KMS-11 (cell line): Measurements from ENCODE around the gene ARHGAP8.

Experiments used
- H2AFZ ChIP-seq: fragments of 200-600 bp; sonication (generic); 2 replicates; pipeline ENCODE4 v1.6.1; 2016; ENCODE audit warnings: antibody characterized with exemption, mixed run types, low read depth
- H3K27ac ChIP-seq: fragments of 200-600 bp; sonication (generic); 2 replicates; pipeline ENCODE4 v1.6.1; 2016; ENCODE audit warnings: mild to moderate bottlenecking, mixed run types
- H3K27me3 ChIP-seq: fragments of 200-600 bp; sonication (generic); 2 replicates; pipeline ENCODE4 v1.6.1; 2017; ENCODE audit warnings: mild to moderate bottlenecking, low read depth, mixed run types, moderate library complexity; ENCODE audit not compliant: insufficient read depth
- H3K36me3 ChIP-seq: fragments of 200-600 bp; sonication (generic); 2 replicates; pipeline ENCODE4 v1.6.1; 2017; ENCODE audit warnings: mild to moderate bottlenecking, mixed run types; ENCODE audit not compliant: insufficient read depth
- H3K4me1 ChIP-seq: fragments of 200-600 bp; sonication (generic); 2 replicates; pipeline ENCODE4 v1.6.1; 2016; ENCODE audit warnings: mild to moderate bottlenecking, low read depth, mixed run types; ENCODE audit not compliant: poor library complexity, severe bottlenecking
- H3K4me2 ChIP-seq: fragments of 200-600 bp; sonication (generic); 2 replicates; pipeline ENCODE4 v1.7.0; 2016; ENCODE audit warnings: mild to moderate bottlenecking, mixed run types
- H3K4me3 ChIP-seq: fragments of 200-600 bp; sonication (generic); IDR thresholded peaks from 2 replicates; pipeline ENCODE4 v1.6.1; 2017; ENCODE audit warnings: low read depth, low read length, mixed read lengths; ENCODE audit not compliant: insufficient read depth
- H3K79me2 ChIP-seq: fragments of 200-600 bp; sonication (generic); 2 replicates; pipeline ENCODE4 v1.6.1; 2016; ENCODE audit warnings: low read depth, mixed run types; ENCODE audit not compliant: insufficient read depth
- H3K9ac ChIP-seq: fragments of 200-600 bp; sonication (generic); 2 replicates; pipeline ENCODE4 v1.6.1; 2016; ENCODE audit warnings: mild to moderate bottlenecking, mixed run types
- H4K20me1 ChIP-seq: fragments of 200-600 bp; sonication (generic); 2 replicates; pipeline ENCODE4 v1.6.1; 2016; ENCODE audit warnings: mild to moderate bottlenecking, mixed run types; ENCODE audit not compliant: insufficient read depth
- TF ChIP-seq, protein P1 (sequence below): fragments of 200-600 bp; sonication (generic); conservative IDR thresholded peaks from 2 replicates; pipeline ENCODE4 v1.6.1; 2017; ENCODE audit warnings: low read depth, mild to moderate bottlenecking, antibody characterized with exemption, low read length, moderate library complexity, mixed read lengths

Gene ARHGAP8

DNA sequence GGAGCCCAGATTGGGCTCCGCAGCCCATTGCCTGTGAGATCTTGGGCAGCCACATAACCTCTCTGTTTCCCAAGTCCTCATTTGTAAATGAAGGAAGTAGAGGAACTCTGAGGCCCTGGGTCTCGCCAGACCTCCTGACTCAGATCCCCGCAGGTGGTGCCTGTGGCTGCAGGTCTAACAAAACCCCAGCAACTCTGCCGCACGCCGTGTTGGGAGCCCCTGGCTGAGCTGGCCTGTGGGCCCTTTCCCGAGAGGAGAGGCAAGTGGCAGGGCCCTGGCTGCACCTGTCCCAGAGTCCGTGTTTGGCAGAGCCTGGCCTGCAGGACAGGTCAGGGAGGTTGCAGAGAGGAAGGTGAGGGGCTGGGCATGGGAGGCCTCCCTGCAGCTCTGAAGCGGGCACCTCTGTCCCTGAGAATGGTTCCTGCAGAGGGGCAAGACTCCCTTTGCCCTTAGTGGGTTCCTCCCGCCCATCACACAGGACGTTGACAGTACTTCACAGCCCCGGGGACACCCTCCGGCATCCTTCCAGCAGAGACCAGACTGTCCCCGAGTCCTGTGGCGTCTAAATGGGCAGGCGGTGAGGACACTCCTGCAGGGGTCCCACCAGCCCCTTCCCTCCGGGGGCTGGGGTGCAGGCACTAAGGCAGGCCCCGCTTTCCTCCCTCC is 67.7 kb downstream of the ARHGAP8 start:
- Histone ChIP-seq H3K36me3 (no peaks in the 10 kb centered on the region), H3K27ac (no peak overlapping the region), H2AFZ (no peak overlapping the region), H3K27me3 (peaks cover 10% of the 10 kb centered on the region; the same call in 1 of the 2 replicates), H3K4me3 (no peak overlapping the region), H3K9ac (no peak overlapping the region), H3K79me2 (no peaks in the 10 kb centered on the region), H3K4me2 (no peak overlapping the region), H3K4me1 (no peaks in the 10 kb centered on the region), H4K20me1 (no peaks in the 10 kb centered on the region)
- TF ChIP-seq, protein P1, sequence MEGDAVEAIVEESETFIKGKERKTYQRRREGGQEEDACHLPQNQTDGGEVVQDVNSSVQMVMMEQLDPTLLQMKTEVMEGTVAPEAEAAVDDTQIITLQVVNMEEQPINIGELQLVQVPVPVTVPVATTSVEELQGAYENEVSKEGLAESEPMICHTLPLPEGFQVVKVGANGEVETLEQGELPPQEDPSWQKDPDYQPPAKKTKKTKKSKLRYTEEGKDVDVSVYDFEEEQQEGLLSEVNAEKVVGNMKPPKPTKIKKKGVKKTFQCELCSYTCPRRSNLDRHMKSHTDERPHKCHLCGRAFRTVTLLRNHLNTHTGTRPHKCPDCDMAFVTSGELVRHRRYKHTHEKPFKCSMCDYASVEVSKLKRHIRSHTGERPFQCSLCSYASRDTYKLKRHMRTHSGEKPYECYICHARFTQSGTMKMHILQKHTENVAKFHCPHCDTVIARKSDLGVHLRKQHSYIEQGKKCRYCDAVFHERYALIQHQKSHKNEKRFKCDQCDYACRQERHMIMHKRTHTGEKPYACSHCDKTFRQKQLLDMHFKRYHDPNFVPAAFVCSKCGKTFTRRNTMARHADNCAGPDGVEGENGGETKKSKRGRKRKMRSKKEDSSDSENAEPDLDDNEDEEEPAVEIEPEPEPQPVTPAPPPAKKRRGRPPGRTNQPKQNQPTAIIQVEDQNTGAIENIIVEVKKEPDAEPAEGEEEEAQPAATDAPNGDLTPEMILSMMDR = no peak

DNA sequence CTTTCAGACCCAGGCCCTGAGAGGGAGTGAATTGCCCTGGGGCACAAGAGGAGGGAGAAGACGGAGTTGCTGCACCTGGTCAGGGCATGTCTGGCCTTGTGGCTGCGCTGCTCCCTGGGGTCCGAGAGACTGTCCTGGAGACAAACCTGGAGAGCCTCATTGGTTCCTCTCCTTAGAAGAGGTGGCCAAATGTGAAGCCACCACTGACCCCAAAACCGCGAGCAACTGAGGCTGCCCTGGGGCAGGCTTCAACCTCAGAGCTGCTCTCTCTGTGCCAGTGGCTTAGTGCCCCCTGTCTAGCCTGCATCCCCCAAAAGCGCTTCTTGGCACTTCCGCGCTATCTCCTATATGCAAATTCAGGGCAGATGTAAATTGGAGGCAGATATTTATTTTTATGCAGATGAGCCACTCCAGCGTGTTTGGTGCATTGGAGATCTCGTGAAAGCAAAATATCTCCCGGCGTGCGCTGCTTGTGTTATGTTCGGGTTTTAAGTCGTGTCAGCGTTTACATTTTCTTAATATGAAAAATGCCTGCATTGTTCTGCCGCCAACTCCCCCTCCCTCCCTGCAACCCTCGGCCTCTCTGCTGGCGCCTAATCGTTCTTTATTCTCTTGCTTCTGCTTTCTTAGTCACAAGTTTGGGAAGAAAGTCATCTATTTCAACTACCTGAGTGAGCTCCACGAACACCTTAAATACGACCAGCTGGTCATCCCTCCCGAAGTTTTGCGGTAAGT is 69.5 kb downstream of the ARHGAP8 start:
- no peak overlapping the region for H3K4me3 ChIP-seq
- H3K4me1 ChIP-seq = no peaks in the 10 kb centered on the region
- H3K27me3 ChIP-seq = peaks cover 6% of the 10 kb centered on the region; the same call in 1 of the 2 replicates
- H3K4me2 ChIP-seq = no peak overlapping the region
- no peak overlapping the region for H3K9ac ChIP-seq
- H3K36me3 ChIP-seq = no peaks in the 10 kb centered on the region
- H2AFZ ChIP-seq = no peak overlapping the region
- TF ChIP-seq, protein P1 = no peak
- H4K20me1 ChIP-seq = no peaks in the 10 kb centered on the region
- H3K27ac ChIP-seq = no peak overlapping the region
- H3K79me2 ChIP-seq = no peaks in the 10 kb centered on the region

DNA sequence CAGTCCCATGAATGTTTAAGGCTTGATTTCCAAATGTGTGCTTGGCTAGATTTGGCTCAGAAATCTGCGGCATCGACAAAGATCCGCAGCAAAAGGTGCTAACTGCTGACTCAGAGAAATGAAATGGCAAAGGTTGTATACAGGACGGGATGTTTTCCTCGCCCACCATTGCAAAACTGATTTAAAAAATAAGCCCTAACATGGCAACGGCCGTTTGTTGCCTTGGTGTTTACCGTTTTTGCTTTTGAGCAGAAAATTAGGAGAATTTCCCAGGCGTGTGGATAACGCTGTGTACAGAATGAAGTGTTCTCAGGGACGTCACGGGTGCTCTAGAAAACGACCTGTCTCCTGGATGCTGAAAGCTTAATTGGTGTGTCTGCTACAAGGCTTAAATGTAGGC is 70.2 kb downstream of the ARHGAP8 start:
- H3K27me3 ChIP-seq = peaks cover 6% of the 10 kb centered on the region; the same call in 1 of the 2 replicates
- H3K4me2 ChIP-seq = no peak overlapping the region
- no peaks in the 10 kb centered on the region for H4K20me1 ChIP-seq
- H3K9ac ChIP-seq = no peak overlapping the region
- no peaks in the 10 kb centered on the region for H3K36me3 ChIP-seq
- no peak overlapping the region for H2AFZ ChIP-seq
- H3K79me2 ChIP-seq = no peaks in the 10 kb centered on the region
- H3K4me3 ChIP-seq = no peak overlapping the region
- no peak overlapping the region for H3K27ac ChIP-seq
- no peaks in the 10 kb centered on the region for H3K4me1 ChIP-seq
- TF ChIP-seq, protein P1 = no peak

DNA sequence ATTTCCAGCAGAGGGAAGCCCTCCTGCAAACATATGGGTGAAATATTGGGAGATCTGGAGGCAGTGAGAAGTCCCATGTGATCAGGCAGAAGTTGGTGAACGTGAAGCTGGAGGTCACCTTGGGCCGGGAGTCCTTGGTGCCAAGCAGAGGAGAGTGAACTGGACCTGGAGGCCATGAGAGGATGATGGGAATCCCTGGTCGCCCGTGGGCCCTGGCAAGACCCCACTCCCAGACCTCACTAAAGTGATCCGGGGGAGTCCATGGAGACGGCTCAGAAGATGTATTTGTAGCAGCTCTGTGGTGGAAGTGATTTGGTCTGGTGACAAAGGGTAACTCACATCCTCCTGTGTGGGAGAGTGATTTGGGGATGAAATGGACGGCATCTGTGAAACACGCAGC is 71.0 kb downstream of the ARHGAP8 start:
- Histone ChIP-seq H3K27me3 (peaks cover 6% of the 10 kb centered on the region; the same call in 1 of the 2 replicates), H4K20me1 (no peaks in the 10 kb centered on the region), H3K4me3 (no peak overlapping the region), H3K27ac (no peak overlapping the region), H3K79me2 (no peaks in the 10 kb centered on the region), H3K4me1 (no peaks in the 10 kb centered on the region), H2AFZ (no peak overlapping the region), H3K4me2 (no peak overlapping the region), H3K9ac (no peak overlapping the region), H3K36me3 (no peaks in the 10 kb centered on the region)
- TF ChIP-seq, protein P1 = no peak
